ENCODE measurements around the gene DGCR8.

DGCR8 gene

DNA sequence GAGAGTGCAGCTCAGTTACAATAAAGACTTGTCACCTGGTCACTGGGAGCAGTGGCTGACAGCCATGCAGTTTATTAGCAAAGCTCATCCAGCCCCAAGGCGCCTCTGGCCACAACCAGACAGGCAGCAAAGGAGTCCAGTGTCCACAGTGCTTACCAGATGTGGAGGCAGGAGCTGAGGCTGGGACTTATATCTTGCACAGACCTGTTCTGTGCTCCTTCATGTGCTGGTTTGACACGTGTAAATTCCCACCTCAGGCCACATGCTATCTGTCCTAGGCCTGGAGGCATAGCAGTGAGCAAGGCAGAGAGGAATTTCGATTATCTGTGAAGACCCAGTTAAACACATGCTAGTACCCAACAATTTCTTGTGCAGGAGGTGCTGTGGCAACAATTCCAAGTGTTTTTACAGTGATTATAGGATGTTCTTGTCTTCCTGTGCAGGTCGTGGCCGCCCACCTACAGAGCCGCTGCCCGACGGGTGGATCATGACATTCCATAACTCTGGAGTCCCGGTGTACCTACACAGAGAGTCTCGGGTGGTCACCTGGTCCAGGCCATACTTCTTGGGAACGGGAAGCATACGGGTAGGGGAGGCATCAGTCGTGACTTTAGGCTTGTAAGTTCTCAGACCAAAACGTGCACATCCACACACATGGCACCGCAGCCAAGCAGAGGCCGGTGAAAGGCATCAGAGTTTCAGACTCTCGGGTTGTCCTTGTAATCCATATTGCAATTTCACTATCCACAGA lies 9.4 kb downstream of the DGCR8 start:
- no peak for DNase-seq (ENCODE audit: low read depth in 1 of 2, low spot score in 1 of 2)

DNA sequence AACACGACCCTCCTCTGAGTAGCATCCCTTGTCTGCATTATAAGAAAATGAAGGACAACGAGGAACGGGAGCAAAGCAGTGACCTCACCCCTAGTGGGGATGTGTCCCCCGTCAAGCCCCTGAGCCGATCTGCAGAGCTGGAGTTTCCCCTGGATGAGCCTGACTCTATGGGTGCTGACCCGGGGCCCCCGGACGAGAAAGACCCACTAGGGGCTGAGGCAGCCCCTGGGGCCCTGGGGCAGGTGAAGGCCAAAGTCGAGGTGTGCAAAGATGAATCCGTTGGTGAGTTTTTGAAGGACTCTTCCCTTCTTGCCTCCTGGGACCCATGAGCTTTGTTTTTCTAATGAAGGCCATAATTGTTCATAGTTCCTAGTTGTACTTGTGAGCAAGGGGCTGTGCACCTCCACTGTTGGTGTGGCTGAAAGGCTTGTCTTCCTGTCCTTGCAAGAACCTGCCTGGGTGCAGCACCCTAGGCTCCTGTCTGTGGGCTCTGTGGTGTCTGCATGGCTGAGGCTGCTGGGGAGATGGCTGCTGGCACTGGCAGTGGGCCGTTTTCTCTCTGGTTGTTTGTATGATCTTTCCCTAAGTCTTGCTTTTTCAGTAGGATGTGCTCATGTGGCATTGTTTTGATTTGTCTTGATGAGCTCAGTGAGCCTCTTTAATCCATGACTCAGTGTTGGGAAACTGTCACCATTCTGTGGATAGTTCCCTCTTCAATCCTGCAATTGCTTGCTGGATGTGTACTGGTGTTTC lies 10.1 kb downstream of the DGCR8 start:
- DNase-seq (ENCODE audit: low read depth in 1 of 2, low spot score in 1 of 2): no peak

DNA sequence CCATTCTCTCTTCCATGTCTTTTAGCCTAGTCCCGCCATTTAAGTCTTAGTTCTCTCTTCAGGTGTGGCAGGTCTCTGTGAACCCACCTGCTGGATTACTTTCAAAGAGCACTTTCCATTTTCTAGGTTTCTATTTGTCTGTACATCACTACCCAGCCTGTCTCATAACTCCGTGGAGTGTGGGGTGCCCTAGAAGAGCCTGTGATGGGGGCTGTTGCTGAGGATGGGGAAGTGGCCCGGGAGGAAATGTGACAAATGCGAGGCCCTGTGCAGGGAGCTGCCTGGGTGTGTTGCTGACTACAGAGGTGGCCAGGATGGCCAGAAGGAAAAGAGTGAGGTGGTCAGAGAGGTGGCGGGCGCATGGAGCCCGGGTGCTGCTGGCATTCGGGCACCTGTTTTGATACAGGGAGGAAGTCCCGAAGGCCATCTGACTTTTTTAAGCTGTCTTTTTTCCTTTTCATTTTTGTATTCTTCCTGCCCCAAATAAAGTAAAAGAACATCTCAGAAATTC lies 10.7 kb downstream of the DGCR8 start:
- no peak for DNase-seq (ENCODE audit: low read depth in 1 of 2, low spot score in 1 of 2)

DNA sequence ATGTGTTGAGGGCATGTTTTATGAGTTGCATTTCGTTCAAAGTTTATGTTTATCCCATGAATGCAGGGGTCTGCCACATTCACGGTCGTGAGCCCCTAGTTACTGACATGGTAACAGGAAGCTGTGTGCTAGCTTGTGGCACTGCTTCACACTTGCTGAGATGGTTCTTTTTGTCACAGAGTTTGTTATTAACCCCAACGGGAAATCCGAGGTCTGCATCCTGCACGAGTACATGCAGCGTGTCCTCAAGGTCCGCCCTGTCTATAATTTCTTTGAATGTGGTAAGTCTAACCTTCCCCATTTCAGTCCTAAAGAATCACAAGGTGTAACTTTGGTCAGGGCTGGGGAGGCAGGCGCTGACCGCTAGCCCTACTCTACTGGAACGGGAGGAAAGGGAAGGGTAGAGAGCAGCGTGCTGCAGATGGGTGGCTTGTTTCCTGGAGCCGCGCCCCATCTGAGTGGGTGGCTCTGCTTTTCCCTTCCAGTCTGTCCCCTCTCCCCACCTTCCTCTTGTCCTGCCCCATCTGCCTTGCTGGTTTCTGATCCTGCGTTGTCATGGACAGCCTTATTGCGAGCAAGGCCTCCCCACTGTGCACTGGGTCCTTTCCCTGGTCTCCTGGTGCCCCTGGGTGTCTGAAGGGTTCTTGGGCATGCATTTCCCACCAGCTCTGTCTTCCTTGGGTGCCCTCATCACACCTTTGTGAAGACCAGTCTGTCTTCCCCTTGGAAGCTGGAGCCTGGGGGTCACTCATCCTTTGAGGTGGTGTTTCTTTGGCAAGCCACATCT lies 11.8 kb downstream of the DGCR8 start:
- no peak for DNase-seq (ENCODE audit: low read depth in 1 of 2, low spot score in 1 of 2)

- no peak for DNase-seq (ENCODE audit: low read depth in 1 of 2, low spot score in 1 of 2)
These were observed 12.4 kb downstream of the DGCR8 start for GRCh38 chr22:20092477-20092854.

DNA sequence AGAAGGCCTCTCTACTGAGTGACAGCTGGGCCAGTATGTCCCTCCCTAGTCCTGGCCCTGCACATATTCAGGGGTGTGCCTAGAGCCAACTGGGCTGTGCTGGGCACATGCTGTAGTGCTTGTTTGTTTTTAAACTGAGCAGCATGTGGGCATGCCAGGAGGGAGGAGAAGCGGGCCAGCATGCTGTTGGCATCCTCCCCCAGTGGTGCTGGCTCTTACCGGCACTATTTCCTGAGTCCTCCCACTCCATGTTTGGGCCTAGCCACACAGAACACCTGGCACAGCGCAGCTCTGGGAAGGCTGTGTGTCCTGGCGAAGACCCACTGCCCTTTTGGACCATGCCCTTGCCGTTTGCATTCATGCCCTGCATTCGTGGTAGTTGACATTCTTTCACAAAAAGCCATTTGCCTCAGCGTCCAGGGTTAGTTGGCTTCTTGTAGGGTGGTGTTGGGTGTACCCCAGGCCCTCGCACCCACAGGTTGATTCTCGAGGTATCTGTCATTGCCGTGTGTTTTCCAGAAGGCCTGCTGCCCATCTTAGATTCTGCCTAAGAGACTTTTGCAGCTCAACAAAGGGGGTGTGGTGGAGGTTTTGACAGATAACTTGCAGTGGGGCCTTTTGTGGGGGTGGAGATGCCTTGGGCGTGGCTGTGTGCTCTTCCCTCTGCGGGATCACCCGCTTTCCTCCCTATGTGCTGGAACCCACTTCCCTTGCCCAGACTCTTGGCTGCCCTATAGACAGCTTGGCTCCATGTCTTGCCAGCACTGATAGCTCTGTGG lies 13.6 kb downstream of the DGCR8 start:
- no peak for DNase-seq (ENCODE audit: low read depth in 1 of 2, low spot score in 1 of 2)

- DNase-seq (ENCODE audit: low read depth in 1 of 2, low spot score in 1 of 2): no peak
These were observed 14.3 kb downstream of the DGCR8 start for GRCh38 chr22:20094197-20094807.

GRCh38 chr22:20095521-20095920 lies 15.5 kb downstream of the DGCR8 start:
- no peak for DNase-seq (ENCODE audit: low read depth in 1 of 2, low spot score in 1 of 2)

DNA sequence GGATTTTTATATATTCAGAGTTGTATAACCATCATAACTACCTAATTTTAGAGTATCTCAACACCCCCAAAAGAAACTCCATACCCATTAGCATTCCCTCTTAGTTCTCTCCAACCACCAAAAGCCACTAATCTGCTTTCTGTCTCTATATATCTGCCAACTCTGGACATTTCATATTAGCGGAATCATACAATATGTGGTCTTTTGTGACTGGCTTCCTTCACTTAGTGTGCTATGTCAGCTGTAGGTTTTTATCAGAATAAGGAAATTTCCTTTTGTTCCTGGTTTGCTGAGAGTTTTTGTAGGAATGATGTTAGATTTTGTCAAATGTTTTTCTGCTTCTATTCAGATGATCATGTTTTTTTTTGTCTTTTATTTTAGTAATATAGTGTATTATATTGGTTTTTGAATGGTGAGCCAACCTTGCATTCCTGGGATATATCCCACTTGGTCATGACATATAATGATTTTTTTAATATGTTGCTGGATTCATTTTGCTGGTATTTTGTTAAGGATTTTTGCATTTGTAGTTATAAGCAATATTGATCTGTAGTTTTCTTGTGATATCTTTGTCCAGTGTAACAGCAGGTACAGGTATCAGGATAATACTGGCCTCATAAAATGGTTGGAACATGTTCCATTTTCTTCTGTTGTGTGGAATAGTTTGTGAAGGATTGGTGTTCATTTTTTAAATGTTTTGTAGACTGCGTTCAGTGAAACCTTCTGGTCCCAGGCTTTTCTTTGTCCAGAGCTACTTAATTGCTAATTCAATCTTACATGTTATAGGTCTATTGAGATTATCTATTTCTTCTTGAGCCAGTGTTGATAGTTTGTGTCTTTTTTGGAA lies 16.8 kb downstream of the DGCR8 start:
- no peak for DNase-seq (ENCODE audit: low read depth in 1 of 2, low spot score in 1 of 2)

DNA sequence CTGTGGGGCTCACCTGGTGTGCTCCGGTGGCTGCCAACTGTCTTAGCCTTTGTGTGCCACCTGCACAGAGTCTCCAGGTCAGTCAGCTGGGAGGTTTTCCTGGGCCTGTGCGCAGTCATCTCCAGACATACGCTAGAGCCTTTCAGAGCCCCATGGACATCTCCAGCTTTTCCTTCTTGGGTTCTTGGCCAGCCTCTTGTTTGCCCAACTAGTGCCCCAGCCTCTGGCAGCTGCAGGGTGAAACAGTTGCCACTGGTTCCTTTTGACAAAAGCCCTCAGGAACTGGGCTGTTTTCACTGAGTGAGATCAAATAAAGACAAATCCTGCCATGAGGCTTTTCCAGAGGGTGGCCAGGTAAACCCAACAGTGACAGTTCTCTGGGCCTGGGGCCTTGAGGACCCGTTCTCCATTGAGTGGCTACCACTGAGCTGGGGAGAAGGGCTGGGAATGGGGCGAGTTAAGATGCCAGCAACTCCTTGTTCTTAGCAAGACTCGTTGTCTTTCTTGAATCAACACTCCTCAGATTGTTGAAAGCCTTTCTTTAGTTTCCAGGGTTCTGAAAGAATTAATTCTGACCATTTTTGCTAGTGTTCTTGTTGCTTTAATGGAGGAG lies 19.2 kb downstream of the DGCR8 start:
- no peak for DNase-seq (ENCODE audit: low read depth in 1 of 2, low spot score in 1 of 2)

GRCh38 chr22:20101638-20102037 lies 21.6 kb downstream of the DGCR8 start:
- no peak for DNase-seq (ENCODE audit: low read depth in 1 of 2, low spot score in 1 of 2)

GRCh38 chr22:20102203-20102780 lies 22.3 kb downstream of the DGCR8 start:
- DNase-seq (ENCODE audit: low read depth in 1 of 2, low spot score in 1 of 2): no peak

DNA sequence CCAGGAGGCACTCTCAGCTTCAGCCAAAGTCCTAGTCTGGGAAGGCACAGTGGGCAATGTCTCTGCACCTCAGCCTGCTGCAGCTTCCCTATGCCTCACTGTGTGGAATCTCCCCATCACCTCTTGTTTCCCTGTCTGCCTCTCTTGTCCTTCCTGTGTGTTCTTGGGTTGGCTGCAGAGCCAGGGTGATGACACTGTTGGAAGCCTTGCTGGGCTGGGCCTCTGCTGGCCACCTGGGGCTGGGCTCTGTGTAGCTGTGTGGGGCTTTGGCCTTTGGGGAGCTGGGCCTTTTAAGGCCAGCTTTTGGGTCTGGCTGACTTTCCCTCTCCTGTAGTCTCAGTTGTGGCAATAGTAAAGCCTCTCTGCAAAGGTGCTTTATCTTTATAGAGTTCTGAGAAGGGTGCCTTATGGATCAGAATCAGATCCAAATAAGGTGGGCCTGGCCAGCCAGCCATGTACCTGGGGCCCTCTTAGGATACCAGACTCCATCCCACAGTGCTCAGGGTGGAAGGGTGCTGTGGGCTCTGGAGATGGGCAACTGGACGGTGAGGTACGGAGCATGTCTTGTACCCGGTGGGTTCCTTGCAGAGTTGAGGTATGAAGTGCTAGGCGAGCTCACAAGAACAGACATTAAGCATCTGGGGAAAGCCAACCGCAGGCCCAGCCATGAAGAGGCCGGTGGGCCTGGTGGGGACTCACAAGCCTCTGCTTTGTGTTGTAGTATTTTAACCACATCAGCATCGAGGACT lies 25.6 kb downstream of the DGCR8 start:
- no peak for DNase-seq (ENCODE audit: low read depth in 1 of 2, low spot score in 1 of 2)

DNA sequence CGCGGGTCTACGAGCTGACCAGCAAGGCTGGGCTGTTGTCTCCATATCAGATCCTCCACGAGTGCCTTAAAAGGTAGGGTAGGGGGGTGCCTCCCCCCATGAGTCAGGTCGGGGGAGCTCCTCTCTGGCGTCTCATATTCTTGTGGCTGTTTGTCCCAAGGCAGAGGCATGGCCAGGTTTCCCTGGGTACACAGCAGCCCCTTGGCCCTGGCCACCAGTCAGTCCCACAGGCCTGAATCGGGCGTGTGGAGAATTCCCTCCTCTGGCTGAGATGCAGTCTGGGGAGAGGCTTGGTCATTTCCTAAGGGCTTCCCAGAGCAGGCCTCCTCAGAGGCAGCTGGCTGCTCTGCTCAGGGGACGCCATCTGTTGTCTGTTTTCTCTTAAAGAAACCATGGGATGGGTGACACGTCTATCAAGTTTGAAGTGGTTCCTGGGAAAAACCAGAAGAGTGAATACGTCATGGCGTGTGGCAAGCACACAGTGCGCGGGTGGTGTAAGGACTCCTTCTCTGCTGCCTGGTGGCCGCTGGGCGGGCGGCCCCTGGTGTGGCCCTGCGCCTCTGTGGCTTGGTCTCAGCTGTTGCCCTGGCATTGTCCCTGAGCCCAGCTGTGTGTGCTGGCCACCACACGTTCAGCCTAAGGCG lies 26.3 kb downstream of the DGCR8 start:
- DNase-seq (ENCODE audit: low read depth in 1 of 2, low spot score in 1 of 2): no peak

DNA sequence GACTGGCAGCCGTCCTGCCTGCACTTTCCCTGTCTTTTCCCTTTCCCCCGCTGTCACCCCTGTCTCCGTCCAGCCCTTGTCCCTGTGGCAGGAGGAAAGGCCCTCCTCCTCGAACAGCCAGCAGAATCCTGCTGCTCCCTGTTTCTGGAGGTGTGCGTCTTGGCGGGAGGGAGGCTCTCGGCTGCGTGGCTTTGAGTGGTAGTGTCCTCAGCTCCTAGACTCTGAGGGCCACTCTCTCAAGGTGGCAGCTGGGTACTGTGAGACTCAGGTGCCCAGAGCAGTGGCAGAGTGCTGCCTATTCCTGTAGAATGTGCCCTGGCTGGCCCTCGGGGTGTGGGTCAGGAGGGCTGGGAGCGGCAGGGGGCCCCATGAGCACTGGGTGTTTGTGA lies 26.8 kb downstream of the DGCR8 start:
- no peak for DNase-seq (ENCODE audit: low read depth in 1 of 2, low spot score in 1 of 2)

DNA sequence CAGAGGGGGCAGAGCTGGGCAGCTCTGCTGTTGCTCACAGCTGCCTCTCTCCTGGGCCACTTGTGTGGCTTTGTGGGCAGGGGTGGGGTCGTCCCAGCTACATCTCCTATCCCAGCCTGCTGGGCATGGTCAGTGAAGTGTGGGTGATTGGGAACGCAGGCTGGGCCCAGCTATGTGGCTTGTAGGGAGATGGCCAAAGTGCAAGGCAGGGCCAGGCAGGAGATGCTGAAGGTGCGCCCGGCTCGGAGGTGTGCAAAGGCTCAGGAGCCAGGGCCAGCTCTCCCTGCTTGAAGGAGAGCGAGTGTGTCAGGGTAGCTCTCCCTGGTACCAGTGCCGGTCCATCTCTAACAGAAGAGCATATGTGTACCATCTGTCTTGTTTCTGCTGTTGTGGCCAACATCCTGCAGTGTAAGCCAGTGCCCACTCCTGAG lies 27.4 kb downstream of the DGCR8 start:
- DNase-seq (ENCODE audit: low read depth in 1 of 2, low spot score in 1 of 2): no peak

DNA sequence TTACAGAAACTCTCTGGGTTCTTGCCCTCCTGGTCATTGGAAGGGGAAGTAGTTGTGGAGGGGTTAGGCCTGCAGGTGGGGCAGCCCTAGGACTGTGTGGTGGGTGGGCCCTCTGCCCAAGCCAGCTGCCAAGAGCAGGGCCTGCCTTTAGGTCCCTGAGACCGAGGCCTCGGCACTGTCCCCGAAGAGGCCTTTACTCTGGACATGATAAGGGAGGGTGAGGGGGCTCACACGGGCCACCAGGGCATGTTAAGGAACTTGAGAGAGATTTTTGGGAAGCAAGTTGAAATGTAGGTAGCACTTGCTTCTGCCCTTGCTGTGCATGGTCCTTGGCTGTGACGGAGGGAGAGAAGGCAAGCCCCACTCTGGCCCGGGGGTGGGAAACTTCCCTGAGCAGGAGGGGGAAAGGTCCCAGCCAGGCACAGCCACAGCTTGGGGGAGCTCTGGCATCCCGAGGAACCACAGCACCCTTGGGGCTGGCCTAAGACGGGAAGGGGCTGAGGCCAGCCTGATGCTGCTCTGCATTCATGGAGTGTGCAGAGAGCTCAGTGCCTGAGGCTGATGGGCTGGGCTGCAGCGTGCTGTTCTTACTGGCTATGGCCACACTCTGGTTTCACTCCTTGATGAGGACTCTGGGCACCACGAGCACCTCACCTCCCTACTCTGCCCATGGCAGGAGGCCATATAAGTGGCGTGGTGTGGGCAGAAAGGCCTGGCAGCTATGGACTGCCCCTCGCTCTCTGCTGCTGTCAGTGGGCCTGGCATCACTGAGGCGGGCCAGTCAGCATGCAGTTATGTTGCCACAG lies 28.1 kb downstream of the DGCR8 start:
- no peak for DNase-seq (ENCODE audit: low read depth in 1 of 2, low spot score in 1 of 2)

Measured in activated CD4-positive, alpha-beta T cell treated with anti-CD3 and anti-CD28 coated beads, Interleukin-2, amount 50 U/mL, for 24 hours (primary cell).